ENCODE results near the gene AR. TPM values are rescaled to one million over a fixed set of nuclear protein-coding genes. Genes with fewer than 3 reads are reported as not detected.
"Not testable (repeated sequence)": the region's sequence is repeated elsewhere in the genome, so short reads cannot be mapped to it uniquely, and the experiment has no call there.

AR gene
- total RNA-seq, 2 experiments from 2014 or later, result not detected

- TF ChIP-seq CTCF (IDR thresholded peaks at IDR 0.05), result no peak
- H3K9me3 ChIP-seq (ENCODE audit: control insufficient read depth in 1 of 2, insufficient read depth in 1 of 2, low read length in 2 of 2), result no peaks in the 10 kb centered on the region
- no peaks in the 10 kb centered on the region for H3K27me3 ChIP-seq (ENCODE audit: control insufficient read depth in 1 of 2, insufficient read depth in 2 of 2, low read length in 2 of 2)
- no peak overlapping the region for H3K4me3 ChIP-seq (ENCODE audit: low read length)
- DNase-seq (no peak), ATAC-seq (ENCODE audit: poor library complexity) (no peak)
- no peaks in the 10 kb centered on the region for H3K36me3 ChIP-seq (ENCODE audit: insufficient read depth, low read length)
- ChIA-PET CTCF (no interaction called here), POLR2A (no interaction called here)
- Mint-ChIP-seq H3K27ac (no peak overlapping the region), H3K36me3 (ENCODE audit: low read depth) (no peaks in the 10 kb centered on the region), H3K4me3 (no peak overlapping the region), H3K4me1 (ENCODE audit: low read depth) (no peaks in the 10 kb centered on the region), H3K27me3 (no peaks in the 10 kb centered on the region), H3K9me3 (no peaks in the 10 kb centered on the region)
- intact Hi-C loops (cut with DNase I, micrococcal nuclease), result no loop called here
- no peak overlapping the region for H3K27ac ChIP-seq (ENCODE audit: low read depth in 1 of 2, low read length in 2 of 2)
- no peaks in the 10 kb centered on the region for H3K4me1 ChIP-seq (ENCODE audit: insufficient read depth, low read length)
Measured at GRCh38 chrX:67665583-67665982, 121.8 kb downstream of the AR start.

GRCh38 chrX:67670717-67671116, 126.9 kb downstream of the AR start:
- H3K4me3 ChIP-seq (ENCODE audit: low read length); H3K36me3 ChIP-seq (ENCODE audit: insufficient read depth, low read length); DNase-seq; H3K36me3 Mint-ChIP-seq (ENCODE audit: low read depth); H3K27me3 Mint-ChIP-seq; H3K27ac Mint-ChIP-seq; POLR2A ChIA-PET; H3K9me3 ChIP-seq (ENCODE audit: control insufficient read depth in 1 of 2, insufficient read depth in 1 of 2, low read length in 2 of 2); CTCF ChIA-PET; H3K27me3 ChIP-seq (ENCODE audit: control insufficient read depth in 1 of 2, insufficient read depth in 2 of 2, low read length in 2 of 2); H3K27ac ChIP-seq (ENCODE audit: low read depth in 1 of 2, low read length in 2 of 2); H3K4me3 Mint-ChIP-seq; H3K9me3 Mint-ChIP-seq; ATAC-seq (ENCODE audit: poor library complexity); intact Hi-C loops (cut with DNase I, micrococcal nuclease); H3K4me1 Mint-ChIP-seq (ENCODE audit: low read depth); H3K4me1 ChIP-seq (ENCODE audit: insufficient read depth, low read length): not testable (repeated sequence)

- Histone ChIP-seq H3K4me1 (ENCODE audit: insufficient read depth, low read length) (no peaks in the 10 kb centered on the region), H3K36me3 (ENCODE audit: insufficient read depth, low read length) (no peaks in the 10 kb centered on the region), H3K27ac (ENCODE audit: low read depth in 1 of 2, low read length in 2 of 2) (no peak overlapping the region), H3K27me3 (ENCODE audit: control insufficient read depth in 1 of 2, insufficient read depth in 2 of 2, low read length in 2 of 2) (no peaks in the 10 kb centered on the region), H3K9me3 (ENCODE audit: control insufficient read depth in 1 of 2, insufficient read depth in 1 of 2, low read length in 2 of 2) (no peaks in the 10 kb centered on the region), H3K4me3 (ENCODE audit: low read length) (no peak overlapping the region)
- CTCF ChIA-PET, result no interaction called here
- no peak for TF ChIP-seq CTCF (IDR thresholded peaks at IDR 0.05)
- no peak overlapping the region for H3K27ac Mint-ChIP-seq
- no peak for ATAC-seq (ENCODE audit: poor library complexity)
- intact Hi-C loops (cut with DNase I, micrococcal nuclease), result no loop called here
- no peak overlapping the region for H3K4me3 Mint-ChIP-seq
- POLR2A ChIA-PET, result no interaction called here
- H3K4me1 Mint-ChIP-seq (ENCODE audit: low read depth), result no peaks in the 10 kb centered on the region
- no peaks in the 10 kb centered on the region for H3K27me3 Mint-ChIP-seq
- no peaks in the 10 kb centered on the region for H3K36me3 Mint-ChIP-seq (ENCODE audit: low read depth)
- H3K9me3 Mint-ChIP-seq, result no peaks in the 10 kb centered on the region
- no peak for DNase-seq
Measured at GRCh38 chrX:67673741-67674274, 130.0 kb downstream of the AR start.

- Mint-ChIP-seq H3K9me3 (no peaks in the 10 kb centered on the region), H3K36me3 (ENCODE audit: low read depth) (no peaks in the 10 kb centered on the region), H3K4me3 (no peak overlapping the region), H3K27me3 (no peaks in the 10 kb centered on the region), H3K27ac (no peak overlapping the region), H3K4me1 (ENCODE audit: low read depth) (no peaks in the 10 kb centered on the region)
- Histone ChIP-seq H3K36me3 (ENCODE audit: insufficient read depth, low read length) (no peaks in the 10 kb centered on the region), H3K4me1 (ENCODE audit: insufficient read depth, low read length) (no peaks in the 10 kb centered on the region), H3K27ac (ENCODE audit: low read depth in 1 of 2, low read length in 2 of 2) (no peak overlapping the region), H3K9me3 (ENCODE audit: control insufficient read depth in 1 of 2, insufficient read depth in 1 of 2, low read length in 2 of 2) (no peaks in the 10 kb centered on the region), H3K4me3 (ENCODE audit: low read length) (no peak overlapping the region), H3K27me3 (ENCODE audit: control insufficient read depth in 1 of 2, insufficient read depth in 2 of 2, low read length in 2 of 2) (no peaks in the 10 kb centered on the region)
- intact Hi-C loops (cut with DNase I, micrococcal nuclease), result no loop called here
- no peak for TF ChIP-seq CTCF (IDR thresholded peaks at IDR 0.05)
- no peak for ATAC-seq (ENCODE audit: poor library complexity)
- no peak for DNase-seq
- POLR2A ChIA-PET, result no interaction called here
- CTCF ChIA-PET, result no interaction called here
Measured at GRCh38 chrX:67674741-67675140, 130.9 kb downstream of the AR start.

All from CD4-positive, alpha-beta T cell (primary cell).